Endodermal cell (in vitro differentiated cells): ENCODE measurements around the gene MYCN. TPM values are rescaled to one million over a fixed set of nuclear protein-coding genes. Genes with fewer than 3 reads are reported as not detected.

Source experiments
- DNase-seq: peaks from one replicate; pipeline ENCODE4 v3.0.0-alpha.2; 2017
- H3K27ac ChIP-seq: 2 replicates; pipeline ENCODE4 v1.5.1; 2013; ENCODE audit warnings: mild to moderate bottlenecking, low read depth, low read length, moderate library complexity
- H3K27me3 ChIP-seq: 2 replicates; pipeline ENCODE4 v1.6.1; 2013; ENCODE audit warnings: mild to moderate bottlenecking, low read length, moderate library complexity; ENCODE audit not compliant: insufficient read depth, control insufficient read depth, poor library complexity, severe bottlenecking
- H3K36me3 ChIP-seq: 2 replicates; pipeline ENCODE4 v1.7.0; 2013; ENCODE audit warnings: mild to moderate bottlenecking, low read length, moderate library complexity; ENCODE audit not compliant: control insufficient read depth, insufficient read depth
- H3K4me1 ChIP-seq: one replicate; pipeline ENCODE4 v1.7.0; 2013; ENCODE audit warnings: low read length; ENCODE audit not compliant: control insufficient read depth, insufficient read depth
- H3K4me3 ChIP-seq: 2 replicates; pipeline ENCODE4 v1.5.1; 2013; ENCODE audit warnings: mild to moderate bottlenecking, low read length, moderate library complexity
- H3K9ac ChIP-seq: 2 replicates; pipeline ENCODE4 v1.6.1; 2013; ENCODE audit warnings: mild to moderate bottlenecking, low read length, moderate library complexity; ENCODE audit not compliant: poor library complexity, severe bottlenecking; ENCODE audit errors: extremely low read depth
- H3K9me3 ChIP-seq: 2 replicates; pipeline ENCODE4 v1.6.1; 2013; ENCODE audit warnings: mild to moderate bottlenecking, low read length, moderate library complexity; ENCODE audit not compliant: control insufficient read depth
- H3K27ac Mint-ChIP-seq: 2 replicates; pipeline ENCODE4 v1.8.0; 2020; ENCODE audit warnings: mixed read lengths
- H3K27me3 Mint-ChIP-seq: 2 replicates; pipeline ENCODE4 v1.8.0; 2021; ENCODE audit warnings: mild to moderate bottlenecking, mixed read lengths; ENCODE audit not compliant: insufficient read depth
- H3K36me3 Mint-ChIP-seq: 2 replicates; pipeline ENCODE4 v1.8.0; 2020; ENCODE audit warnings: low read depth, mixed read lengths
- H3K4me1 Mint-ChIP-seq: 2 replicates; pipeline ENCODE4 v1.8.0; 2020; ENCODE audit warnings: mixed read lengths
- H3K4me3 Mint-ChIP-seq: 2 replicates; pipeline ENCODE4 v1.8.0; 2020; ENCODE audit warnings: mild to moderate bottlenecking, moderate library complexity, mixed read lengths
- H3K9me3 Mint-ChIP-seq: 2 replicates; pipeline ENCODE4 v1.8.0; 2020; ENCODE audit warnings: mild to moderate bottlenecking, mixed read lengths
- CTCF ChIP-seq: fragments of 200-600 bp; sonication (generic); conservative IDR thresholded peaks from 2 replicates; pipeline ENCODE4 v1.5.0; 2021; ENCODE audit warnings: antibody characterized with exemption, mild to moderate bottlenecking
- WGBS, 2 experiments: methylation state at CpG; one replicate each; pipeline versions ENCODE4 v1.1.5 to v1.1.7; 2013; ENCODE audit warnings: missing lambda C conversion rate in 2 of 2, mixed read lengths in 1 of 2; ENCODE audit not compliant: insufficient coverage in 1 of 2, insufficient read length in 1 of 2; 5-methylcytosine and 5-hydroxymethylcytosine counted together
- total RNA-seq, 2 donors: library from RNA; stranded (reverse); fragmentation: NEBNext Ultra II Directional in 1 of 2; extraction: Animal tissue kit (Norgen Biotek cat#: 25700) in 1 of 2; gene quantifications; 2 replicates in 1 of 2; 3 replicates in 1 of 2; pipeline ENCODE4 v1.2.1, GENCODE V29; 2021

MYCN gene
- total RNA-seq, 2 donors from 2014 or later, result 36.8 to 52.3 TPM

DNA sequence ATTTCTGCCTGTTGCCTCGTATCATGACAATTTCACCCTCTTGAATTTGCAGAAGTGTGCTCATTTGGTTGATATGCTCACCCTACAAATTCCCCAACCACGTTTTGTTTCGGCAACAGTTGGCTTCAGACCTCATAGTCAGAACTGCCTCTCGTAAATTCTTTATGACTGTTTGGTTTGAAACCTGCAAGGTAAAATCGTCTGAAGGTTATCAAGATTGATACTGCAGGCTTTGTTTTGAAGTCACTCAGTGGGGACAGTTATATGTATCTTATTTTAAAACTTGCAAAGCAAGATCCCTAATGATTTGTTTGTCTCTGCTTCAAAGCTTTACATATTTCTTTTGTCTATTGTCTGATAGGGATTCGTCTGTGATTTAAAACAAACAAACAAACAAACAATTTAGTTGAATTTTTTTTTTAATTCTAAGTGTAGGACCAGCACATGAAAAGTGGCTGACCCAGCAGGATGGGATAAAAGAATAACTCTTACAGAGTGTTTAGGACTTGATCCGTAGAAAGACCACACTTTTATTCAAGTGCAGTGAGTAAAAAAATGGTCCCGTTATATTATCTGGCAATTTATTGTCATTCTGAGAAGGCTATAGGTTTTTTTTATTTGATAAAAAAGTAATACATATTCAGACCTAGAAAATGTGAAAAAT lies 45.7 kb upstream of the MYCN start:
- Histone ChIP-seq H3K36me3 (no peaks in the 10 kb centered on the region), H3K9me3 (peaks cover 8% of the 10 kb centered on the region), H3K9ac (no peak overlapping the region), H3K4me1 (peaks cover 5% of the 10 kb centered on the region), H3K27ac (no peak overlapping the region), H3K4me3 (no peak overlapping the region), H3K27me3 (no peaks in the 10 kb centered on the region)
- Mint-ChIP-seq H3K9me3 (peaks cover 10% of the 10 kb centered on the region), H3K36me3 (no peaks in the 10 kb centered on the region), H3K27me3 (no peaks in the 10 kb centered on the region), H3K4me1 (peaks cover 19% of the 10 kb centered on the region), H3K4me3 (no peak overlapping the region), H3K27ac (no peak overlapping the region)
- WGBS, 2 experiments, result 87 to 90% methylated on average over 6 to 8 of the region's 8 CpGs
- TF ChIP-seq CTCF, result no peak
- no peak for DNase-seq

- Mint-ChIP-seq H3K27me3 (no peaks in the 10 kb centered on the region), H3K4me1 (peaks cover 16% of the 10 kb centered on the region), H3K36me3 (no peaks in the 10 kb centered on the region), H3K4me3 (no peak overlapping the region), H3K9me3 (peaks cover 10% of the 10 kb centered on the region), H3K27ac (no peak overlapping the region)
- Histone ChIP-seq H3K4me1 (peaks cover 5% of the 10 kb centered on the region), H3K36me3 (no peaks in the 10 kb centered on the region), H3K27ac (no peak overlapping the region), H3K27me3 (no peaks in the 10 kb centered on the region), H3K9ac (no peak overlapping the region), H3K9me3 (peaks cover 8% of the 10 kb centered on the region), H3K4me3 (no peak overlapping the region)
- no peak for TF ChIP-seq CTCF
- no peak for DNase-seq
- WGBS, 2 experiments, result 71 to 73% methylated on average over 5 to 7 of the region's 7 CpGs
These were observed 44.5 kb upstream of the MYCN start for GRCh38 chr2:15895615-15896469.

DNA sequence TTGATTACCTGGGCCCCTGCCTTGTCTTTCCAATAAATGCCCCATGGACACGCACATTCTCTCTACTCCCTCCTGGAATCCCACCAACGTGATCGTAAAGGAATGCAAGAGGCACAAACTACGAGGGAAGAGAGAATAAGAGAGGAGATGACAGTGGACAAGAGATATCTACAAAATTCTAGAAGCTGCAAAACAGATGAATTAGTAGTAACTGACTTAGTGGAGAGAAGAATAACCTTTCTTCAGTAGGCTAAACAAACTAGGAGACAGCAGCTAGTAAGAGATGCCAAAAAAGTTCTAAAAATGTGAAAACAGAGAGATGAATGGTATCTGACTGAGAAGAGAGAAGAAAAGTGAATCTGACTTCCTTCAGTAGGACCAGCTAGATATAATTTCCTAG lies 43.5 kb upstream of the MYCN start:
- Histone ChIP-seq H3K9ac (no peak overlapping the region), H3K9me3 (peaks cover 8% of the 10 kb centered on the region), H3K27ac (no peak overlapping the region), H3K36me3 (no peaks in the 10 kb centered on the region), H3K4me1 (no peaks in the 10 kb centered on the region), H3K27me3 (no peaks in the 10 kb centered on the region), H3K4me3 (no peak overlapping the region)
- 89 to 100% methylated on average over 2 to 4 of the region's 4 CpGs for WGBS, 2 experiments
- no peak for TF ChIP-seq CTCF
- peaks cover 7% of the 10 kb centered on the region for H3K4me1 Mint-ChIP-seq
- DNase-seq, result no peak
- H3K4me3 Mint-ChIP-seq, result no peak overlapping the region
- H3K36me3 Mint-ChIP-seq, result no peaks in the 10 kb centered on the region
- peaks cover 13% of the 10 kb centered on the region for H3K9me3 Mint-ChIP-seq
- H3K27me3 Mint-ChIP-seq, result no peaks in the 10 kb centered on the region
- H3K27ac Mint-ChIP-seq, result no peak overlapping the region
